Neuron (in vitro differentiated cells): ENCODE results near the gene CRTC1.

Experiments used
- H2AFZ ChIP-seq: one replicate; pipeline ENCODE4 v1.6.1; 2013; ENCODE audit warnings: low read depth, mild to moderate bottlenecking, inconsistent platforms, low read length, moderate library complexity
- H3K27me3 ChIP-seq: one replicate; pipeline ENCODE4 v1.6.1; 2013; ENCODE audit warnings: low read length; ENCODE audit not compliant: insufficient read depth
- H3K36me3 ChIP-seq: one replicate; pipeline ENCODE4 v1.6.1; 2013; ENCODE audit warnings: low read length; ENCODE audit not compliant: insufficient read depth
- H3K4me1 ChIP-seq: one replicate; pipeline ENCODE4 v1.6.1; 2013; ENCODE audit warnings: low read length; ENCODE audit not compliant: insufficient read depth
- H3K4me3 ChIP-seq: 2 replicates; pipeline ENCODE4 v1.5.1; 2013; ENCODE audit warnings: mild to moderate bottlenecking, low read length, moderate library complexity
- H3K9me3 ChIP-seq: one replicate; pipeline ENCODE4 v1.6.1; 2013; ENCODE audit warnings: low read length

The CRTC1 gene

DNA sequence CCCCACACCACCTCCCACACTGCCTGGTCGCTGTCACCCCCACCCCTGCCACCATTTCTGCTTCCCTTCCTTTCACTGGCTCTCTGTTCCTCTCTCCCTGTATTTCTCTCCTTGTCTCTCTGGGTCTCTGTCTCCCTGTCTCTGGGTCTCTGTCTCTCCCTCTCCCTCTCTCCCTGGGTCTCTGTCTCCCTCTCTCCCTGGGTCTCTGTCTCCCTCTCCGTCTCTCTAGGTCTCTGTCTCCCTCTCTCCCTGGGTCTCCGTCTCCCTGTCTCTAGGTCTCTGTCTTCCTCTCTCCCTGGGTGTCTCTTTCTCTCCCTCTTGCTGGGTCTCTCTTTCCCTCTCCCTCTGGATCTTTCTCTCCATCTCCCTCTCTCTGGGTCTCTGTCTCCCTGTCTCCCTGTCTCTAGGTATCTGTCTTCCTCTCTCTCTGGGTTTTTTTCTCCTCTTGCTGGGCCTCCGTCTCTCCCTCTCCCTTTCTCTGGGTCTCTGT is 25.1 kb upstream of the CRTC1 start:
- H3K4me3 ChIP-seq: no peak overlapping the region
- H2AFZ ChIP-seq: no peak overlapping the region
- H3K36me3 ChIP-seq: no peaks in the 10 kb centered on the region
- peaks cover 4% of the 10 kb centered on the region for H3K9me3 ChIP-seq
- peaks cover 25% of the 10 kb centered on the region for H3K4me1 ChIP-seq
- H3K27me3 ChIP-seq: no peaks in the 10 kb centered on the region

DNA sequence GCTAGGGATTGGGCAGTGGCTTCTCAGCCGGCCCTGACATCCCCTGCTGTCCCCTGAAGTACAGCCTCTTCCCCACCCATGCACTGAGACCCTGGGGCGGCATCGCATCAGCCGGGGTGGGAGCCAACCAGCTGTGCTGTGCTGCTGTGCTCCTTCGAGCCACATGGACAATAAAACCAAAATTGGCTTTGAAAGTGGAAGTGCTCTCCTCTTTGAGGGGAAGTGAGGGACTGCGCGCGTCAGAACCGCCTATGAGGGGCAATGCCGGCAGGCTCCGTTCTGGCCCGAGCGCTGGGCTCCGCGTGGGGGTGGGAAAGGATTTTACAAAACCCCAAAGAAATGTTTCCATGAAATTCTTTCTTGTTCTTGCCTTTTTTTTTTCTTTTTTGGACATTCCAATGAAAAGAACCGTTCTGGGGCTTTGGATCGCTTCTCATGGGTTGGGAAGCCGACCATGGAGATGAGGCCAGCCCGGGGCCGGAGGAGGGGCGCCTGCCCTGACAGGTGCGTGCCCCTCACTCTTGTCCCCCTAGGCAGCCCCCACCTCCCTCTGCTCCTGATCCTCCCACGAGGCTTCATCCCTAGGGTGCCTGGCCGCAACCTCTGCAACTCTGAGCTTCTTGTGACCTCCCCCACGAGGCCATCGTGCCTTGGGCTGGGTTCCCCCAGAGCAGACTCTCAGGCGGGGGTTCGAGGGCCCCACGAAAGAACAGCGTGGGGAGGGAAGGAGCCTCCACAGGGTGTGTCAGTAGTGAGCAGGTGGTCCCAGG is 24.0 kb upstream of the CRTC1 start:
- Histone ChIP-seq H3K27me3 (no peaks in the 10 kb centered on the region), H2AFZ (no peak overlapping the region), H3K4me1 (peaks cover 26% of the 10 kb centered on the region), H3K9me3 (peaks cover 4% of the 10 kb centered on the region), H3K4me3 (no peak overlapping the region), H3K36me3 (no peaks in the 10 kb centered on the region)

DNA sequence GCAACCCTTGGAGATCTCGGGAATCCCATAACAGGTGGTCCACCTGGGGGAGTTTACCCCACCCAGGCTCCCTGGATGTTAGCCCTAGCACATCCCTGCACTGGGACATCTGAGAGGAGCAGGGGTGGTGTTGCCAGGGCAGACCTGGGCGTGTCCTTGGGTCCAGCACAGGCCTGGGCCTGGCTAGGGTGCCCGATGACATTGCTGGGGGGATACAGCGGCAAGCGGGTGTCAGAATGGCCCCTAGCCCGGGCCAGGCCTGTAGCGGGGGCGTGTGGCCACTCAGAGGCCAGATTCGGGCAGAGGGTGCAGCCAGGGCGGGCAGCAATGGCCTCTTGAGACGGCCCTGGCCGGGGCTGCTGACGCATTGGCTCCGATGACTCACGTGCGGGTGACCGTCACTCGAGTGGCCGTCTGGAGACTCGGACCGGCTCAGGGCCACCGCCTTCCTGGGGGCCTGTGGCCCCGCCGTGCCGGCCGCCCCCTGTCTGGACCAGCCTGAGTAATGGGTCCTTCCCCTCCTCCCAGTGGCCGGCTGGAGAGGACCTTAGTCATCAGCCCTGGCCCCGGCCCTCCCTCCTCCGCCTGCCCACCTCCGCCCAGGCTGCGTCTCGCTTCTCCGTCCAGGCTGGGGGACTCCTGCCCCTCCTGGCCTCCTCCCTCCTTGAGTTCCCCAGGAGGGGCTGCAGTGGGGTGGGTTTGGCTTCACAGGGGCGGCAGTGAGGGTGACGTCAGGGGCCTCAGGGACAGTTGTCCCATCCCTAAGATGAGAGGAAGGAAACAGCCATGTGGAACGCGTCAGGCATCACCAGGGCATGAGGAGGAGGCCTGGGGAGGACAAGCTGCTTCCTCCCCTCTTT is 23.2 kb upstream of the CRTC1 start:
- no peaks in the 10 kb centered on the region for H3K36me3 ChIP-seq
- peaks cover 26% of the 10 kb centered on the region for H3K4me1 ChIP-seq
- H2AFZ ChIP-seq: no peak overlapping the region
- no peaks in the 10 kb centered on the region for H3K27me3 ChIP-seq
- H3K9me3 ChIP-seq: peaks cover 4% of the 10 kb centered on the region
- no peak overlapping the region for H3K4me3 ChIP-seq

DNA sequence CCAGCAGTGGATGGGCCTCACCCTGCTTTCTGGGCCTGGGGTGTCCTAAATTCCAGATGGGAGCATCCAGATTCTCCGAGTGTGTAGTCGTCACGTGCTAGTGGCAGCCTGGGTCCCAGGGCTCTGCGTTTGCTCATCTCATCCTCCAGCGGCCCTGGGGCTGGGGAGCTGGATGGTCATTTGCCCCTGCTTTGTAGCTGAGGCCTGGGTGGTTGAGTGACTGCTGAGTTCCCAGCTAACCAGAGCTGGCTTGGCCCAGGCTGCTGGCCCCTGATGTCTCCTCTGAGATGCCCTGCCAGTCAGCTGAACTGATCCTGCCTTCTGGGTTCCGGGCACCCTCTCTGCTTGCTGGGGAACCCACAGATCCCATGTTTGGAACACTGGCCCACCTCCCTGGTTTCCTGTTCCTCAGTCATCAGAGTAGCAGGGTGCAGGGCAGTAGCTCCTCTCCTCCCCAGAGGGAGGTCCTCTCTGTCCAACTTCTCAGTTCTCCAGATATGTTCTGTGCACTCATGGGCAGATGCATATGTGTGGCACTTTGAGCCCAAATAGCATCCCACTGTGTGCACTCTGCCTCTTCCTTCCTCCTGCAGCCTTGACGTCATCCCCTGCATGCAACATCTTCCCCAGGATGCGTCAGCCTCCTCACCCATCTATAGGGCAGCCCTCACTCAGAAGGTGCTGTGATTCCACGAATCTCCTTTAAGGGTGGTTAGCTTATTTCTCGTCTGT is 22.4 kb upstream of the CRTC1 start:
- Histone ChIP-seq H2AFZ (no peak overlapping the region), H3K9me3 (peaks cover 4% of the 10 kb centered on the region), H3K27me3 (no peaks in the 10 kb centered on the region), H3K36me3 (no peaks in the 10 kb centered on the region), H3K4me1 (peaks cover 25% of the 10 kb centered on the region), H3K4me3 (no peak overlapping the region)

DNA sequence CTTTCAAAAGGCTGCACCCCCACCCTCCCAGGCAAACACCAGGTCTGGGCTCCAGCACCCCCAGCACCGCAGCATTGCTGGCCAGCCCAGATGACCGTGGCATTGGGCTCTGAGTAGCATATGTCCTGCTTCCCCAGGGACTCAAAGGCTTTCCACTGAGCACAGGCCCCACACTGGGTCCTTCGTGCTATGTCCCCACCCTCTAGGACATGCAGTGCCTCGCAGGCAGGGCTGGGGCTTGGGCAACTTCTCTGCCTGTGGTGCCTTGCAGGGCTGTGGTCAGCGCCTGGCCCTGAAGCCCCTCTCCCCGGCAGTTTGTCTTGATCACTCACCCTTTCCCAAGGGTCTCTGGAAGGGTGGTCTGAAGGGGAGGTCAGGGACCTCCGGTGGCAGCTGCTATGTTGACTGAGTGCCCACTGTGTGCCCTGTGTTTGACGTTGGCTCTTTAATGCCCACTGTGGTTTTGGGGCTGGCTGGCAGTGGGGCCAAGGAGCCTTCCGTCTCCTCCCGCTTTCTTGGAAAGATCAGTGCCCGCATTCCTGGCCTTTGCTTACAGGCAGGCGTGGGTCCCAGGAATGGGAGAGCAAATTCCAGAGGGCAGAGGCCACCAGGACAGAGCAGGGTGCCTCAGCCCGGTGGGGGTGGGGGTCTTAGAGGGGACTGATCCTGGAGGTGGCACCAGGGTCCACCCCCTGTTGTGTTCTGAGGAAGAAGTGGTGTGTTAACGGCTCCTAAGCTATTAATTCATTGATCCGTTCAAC is 20.3 kb upstream of the CRTC1 start:
- peaks cover 7% of the 10 kb centered on the region for H3K36me3 ChIP-seq
- peaks cover 5% of the 10 kb centered on the region for H3K4me1 ChIP-seq
- no peaks in the 10 kb centered on the region for H3K27me3 ChIP-seq
- peaks cover 4% of the 10 kb centered on the region for H3K9me3 ChIP-seq
- H2AFZ ChIP-seq: no peak overlapping the region
- no peak overlapping the region for H3K4me3 ChIP-seq

DNA sequence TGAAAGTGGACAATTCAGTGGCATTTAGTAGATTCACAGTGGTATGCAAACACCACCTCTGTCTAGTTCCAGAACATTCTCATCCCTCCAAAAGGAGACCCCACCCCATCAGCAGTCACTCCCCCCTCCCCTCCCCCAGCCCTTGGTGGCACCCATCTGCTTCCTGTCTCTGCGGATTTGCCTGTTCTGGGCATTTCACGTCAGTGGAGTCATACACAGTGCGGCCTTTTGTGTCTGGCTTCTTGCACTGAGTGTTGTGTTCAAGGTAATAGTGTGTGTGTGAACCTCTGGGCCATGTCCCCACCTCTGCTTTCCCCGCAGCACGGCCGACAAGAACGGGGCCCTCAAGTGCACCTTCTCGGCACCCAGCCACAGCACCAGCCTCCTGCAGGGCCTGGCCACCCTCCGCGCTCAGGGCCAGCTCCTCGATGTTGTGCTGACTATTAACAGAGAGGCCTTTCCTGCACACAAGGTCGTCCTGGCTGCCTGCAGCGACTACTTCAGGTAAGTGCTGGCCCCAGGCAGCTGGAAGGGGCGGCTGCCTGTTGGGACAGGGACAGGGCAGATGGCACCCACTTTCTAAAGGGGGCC is 19.4 kb upstream of the CRTC1 start:
- peaks cover 15% of the 10 kb centered on the region for H3K36me3 ChIP-seq
- H3K9me3 ChIP-seq: peaks cover 4% of the 10 kb centered on the region
- H3K4me3 ChIP-seq: no peak overlapping the region
- H2AFZ ChIP-seq: no peak overlapping the region
- H3K4me1 ChIP-seq: peaks cover 3% of the 10 kb centered on the region
- no peaks in the 10 kb centered on the region for H3K27me3 ChIP-seq

DNA sequence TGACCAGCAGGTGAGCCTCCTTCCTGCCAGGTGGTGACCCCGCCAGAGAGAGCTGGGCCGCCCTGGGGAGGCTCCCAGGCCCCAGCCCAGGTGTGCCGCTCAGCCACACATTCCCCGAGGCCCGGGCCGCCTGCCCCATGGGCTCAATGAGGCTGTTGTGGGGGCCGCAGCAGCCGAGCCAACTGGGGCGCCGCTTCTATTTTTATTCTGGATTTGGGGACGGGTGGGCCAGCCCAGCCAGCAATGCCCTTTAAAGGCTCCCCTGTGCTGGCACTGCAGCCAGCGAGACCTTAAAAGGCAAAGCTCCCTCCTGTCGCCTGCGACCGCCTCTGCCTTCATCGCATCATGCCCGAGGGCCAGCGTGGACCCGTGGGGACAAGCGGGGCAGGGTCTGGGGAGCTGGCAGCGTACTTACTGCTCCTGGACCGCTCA is 17.7 kb upstream of the CRTC1 start:
- no peaks in the 10 kb centered on the region for H3K27me3 ChIP-seq
- H3K36me3 ChIP-seq: peaks cover 25% of the 10 kb centered on the region
- peaks cover 4% of the 10 kb centered on the region for H3K9me3 ChIP-seq
- H3K4me1 ChIP-seq: peaks cover 3% of the 10 kb centered on the region
- H2AFZ ChIP-seq: no peak overlapping the region
- H3K4me3 ChIP-seq: no peak overlapping the region

DNA sequence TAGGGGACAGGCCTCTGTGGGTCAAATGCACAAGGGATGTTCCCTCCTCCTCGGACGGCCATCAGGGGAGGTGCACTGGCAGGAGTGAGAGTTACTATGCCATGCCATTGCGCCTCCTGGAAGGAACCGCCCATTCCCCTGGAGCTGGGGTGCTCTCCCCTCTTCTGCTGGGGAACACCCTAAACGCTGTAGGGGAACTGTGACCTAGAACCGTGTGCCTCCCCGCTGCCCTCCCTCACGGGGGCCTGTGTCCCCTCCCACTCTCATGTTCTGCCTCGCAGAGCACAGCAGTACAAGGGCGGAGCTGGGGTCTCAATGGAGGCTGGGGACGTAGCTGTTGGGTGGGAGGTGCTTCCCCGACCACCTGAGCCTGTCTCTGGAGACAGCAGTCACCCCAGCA is 17.2 kb upstream of the CRTC1 start:
- H3K4me1 ChIP-seq: peaks cover 3% of the 10 kb centered on the region
- H3K4me3 ChIP-seq: no peak overlapping the region
- H2AFZ ChIP-seq: no peak overlapping the region
- H3K36me3 ChIP-seq: peaks cover 25% of the 10 kb centered on the region
- peaks cover 3% of the 10 kb centered on the region for H3K9me3 ChIP-seq
- no peaks in the 10 kb centered on the region for H3K27me3 ChIP-seq

DNA sequence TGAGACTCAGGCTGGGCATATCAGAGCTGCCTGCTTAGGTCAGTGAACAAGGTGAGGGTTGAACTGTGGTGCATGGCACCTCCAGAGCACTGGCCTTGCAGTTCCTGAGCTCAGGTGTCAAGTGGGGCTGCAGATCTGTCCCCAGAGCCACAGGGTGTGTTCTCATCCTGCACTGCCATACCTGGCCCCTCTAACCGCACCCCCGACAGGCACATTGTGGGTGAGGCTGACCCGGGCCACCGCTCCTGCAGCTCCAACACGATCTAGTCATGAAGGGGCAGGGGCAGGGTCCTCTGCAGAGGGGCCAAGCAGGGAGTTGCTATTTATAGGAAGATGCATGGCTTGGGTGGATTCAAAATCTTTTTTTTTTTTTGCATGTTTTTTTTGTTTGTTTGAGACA is 16.7 kb upstream of the CRTC1 start:
- no peak overlapping the region for H3K4me3 ChIP-seq
- no peaks in the 10 kb centered on the region for H3K27me3 ChIP-seq
- H3K4me1 ChIP-seq: peaks cover 3% of the 10 kb centered on the region
- no peaks in the 10 kb centered on the region for H3K9me3 ChIP-seq
- H2AFZ ChIP-seq: no peak overlapping the region
- peaks cover 25% of the 10 kb centered on the region for H3K36me3 ChIP-seq

DNA sequence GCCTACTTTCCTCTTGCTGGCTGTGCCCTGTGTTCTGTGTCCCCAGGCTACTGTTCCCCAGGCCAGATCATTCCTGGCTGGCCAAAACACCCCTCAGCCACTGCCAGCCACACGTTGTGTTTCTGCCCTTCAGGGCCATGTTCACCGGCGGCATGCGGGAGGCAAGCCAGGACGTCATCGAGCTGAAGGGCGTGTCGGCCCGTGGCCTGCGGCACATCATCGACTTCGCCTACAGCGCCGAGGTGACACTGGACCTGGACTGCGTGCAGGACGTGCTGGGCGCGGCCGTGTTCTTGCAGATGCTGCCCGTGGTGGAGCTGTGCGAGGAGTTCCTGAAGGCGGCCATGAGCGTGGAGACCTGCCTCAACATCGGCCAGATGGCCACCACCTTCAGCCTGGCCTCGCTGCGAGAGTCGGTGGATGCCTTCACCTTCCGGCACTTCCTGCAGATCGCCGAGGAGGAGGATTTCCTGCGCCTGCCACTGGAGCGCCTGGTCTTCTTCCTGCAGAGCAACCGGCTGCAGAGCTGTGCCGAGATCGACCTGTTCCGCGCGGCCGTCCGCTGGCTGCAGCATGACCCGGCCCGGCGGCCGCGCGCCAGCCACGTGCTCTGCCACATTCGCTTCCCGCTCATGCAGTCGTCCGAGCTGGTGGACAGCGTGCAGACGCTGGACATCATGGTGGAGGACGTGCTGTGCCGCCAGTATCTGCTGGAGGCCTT is 15.8 kb upstream of the CRTC1 start:
- Histone ChIP-seq H3K4me1 (peaks cover 3% of the 10 kb centered on the region), H3K9me3 (no peaks in the 10 kb centered on the region), H3K36me3 (peaks cover 25% of the 10 kb centered on the region), H2AFZ (no peak overlapping the region), H3K4me3 (no peak overlapping the region), H3K27me3 (no peaks in the 10 kb centered on the region)

DNA sequence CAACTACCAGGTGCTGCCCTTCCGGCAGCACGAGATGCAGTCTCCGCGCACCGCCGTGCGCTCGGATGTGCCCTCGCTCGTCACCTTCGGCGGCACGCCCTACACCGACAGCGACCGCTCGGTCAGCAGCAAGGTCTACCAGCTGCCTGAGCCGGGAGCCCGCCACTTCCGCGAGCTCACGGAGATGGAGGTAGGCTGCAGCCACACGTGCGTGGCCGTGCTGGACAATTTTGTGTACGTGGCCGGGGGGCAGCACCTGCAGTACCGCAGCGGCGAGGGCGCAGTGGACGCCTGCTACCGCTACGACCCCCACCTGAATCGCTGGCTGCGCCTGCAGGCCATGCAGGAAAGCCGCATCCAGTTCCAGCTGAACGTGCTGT is 15.2 kb upstream of the CRTC1 start:
- H3K27me3 ChIP-seq: no peaks in the 10 kb centered on the region
- H3K36me3 ChIP-seq: peaks cover 25% of the 10 kb centered on the region
- no peak overlapping the region for H3K4me3 ChIP-seq
- H3K4me1 ChIP-seq: peaks cover 2% of the 10 kb centered on the region
- H3K9me3 ChIP-seq: no peaks in the 10 kb centered on the region
- no peak overlapping the region for H2AFZ ChIP-seq
